Heart left ventricle (tissue), 16 donors: ENCODE results near the gene PACSIN3. TPM values are rescaled to one million over a fixed set of nuclear protein-coding genes. Genes with fewer than 3 reads are reported as not detected.

ENCODE experiments used
- ATAC-seq, 4 donors: fragments of 200-7000 bp; cut with Tn5 transposase; one replicate each; pipeline ENCODE4 v1.9.1; 2020 to 2022; ENCODE audit warnings: moderate library complexity in 4 of 4, mild to moderate bottlenecking in 3 of 4, moderate number of reproducible peaks in 1 of 4
- DNase-seq, 5 donors: peaks; one replicate each; pipeline ENCODE4 v3.0.0-alpha.2; 2020
- H3K27ac ChIP-seq, 12 donors: fragments of 200-600 bp; sonication (generic) in 4 of 12; one replicate each; pipeline versions ENCODE4 v1.5.0 to v1.8.0; 2016 to 2022; ENCODE audit warnings: mild to moderate bottlenecking in 2 of 12
- H3K27me3 ChIP-seq, 9 donors: fragments of 200-600 bp; sonication (generic) in 2 of 9; one replicate each; pipeline versions ENCODE4 v1.5.1 to v1.8.0; 2016 to 2022; ENCODE audit warnings: mild to moderate bottlenecking in 3 of 9
- H3K36me3 ChIP-seq, 9 donors: fragments of 200-600 bp; sonication (generic) in 2 of 9; one replicate each; pipeline versions ENCODE4 v1.5.0 to v1.8.0; 2018 to 2022; ENCODE audit warnings: mild to moderate bottlenecking in 2 of 9
- H3K4me1 ChIP-seq, 12 donors: fragments of 200-600 bp; sonication (generic) in 4 of 12; one replicate each; pipeline versions ENCODE4 v1.5.0 to v1.8.0; 2016 to 2022; ENCODE audit warnings: mild to moderate bottlenecking in 3 of 12
- H3K4me3 ChIP-seq, 12 donors: fragments of 200-600 bp; sonication (generic) in 4 of 12; one replicate each; pipeline versions ENCODE4 v1.5.0 to v1.8.0; 2017 to 2022; ENCODE audit warnings: mild to moderate bottlenecking in 9 of 12, moderate library complexity in 4 of 12
- H3K9me3 ChIP-seq, 12 donors: fragments of 200-600 bp; sonication (generic) in 4 of 12; one replicate each; pipeline versions ENCODE4 v1.5.0 to v1.8.0; 2016 to 2022; ENCODE audit warnings: mild to moderate bottlenecking in 1 of 12
- CTCF ChIP-seq, 12 donors: fragments of 200-600 bp; sonication (generic) in 4 of 12; IDR thresholded peaks; one replicate each; pipeline versions ENCODE4 v1.5.0 to v1.8.0; 2018 to 2022; ENCODE audit warnings: antibody characterized with exemption in 12 of 12, mild to moderate bottlenecking in 5 of 12
- POLR2A ChIP-seq, 2 donors: fragments of 450-650 bp; IDR thresholded peaks; one replicate each; pipeline ENCODE4 v1.6.1; 2017; ENCODE audit warnings: antibody characterized with exemption in 2 of 2, mild to moderate bottlenecking in 2 of 2, moderate library complexity in 2 of 2
- WGBS, 4 donors: extraction: QIAGEN DNeasy Blood & Tissue Kit in 2 of 4; methylation state at CpG; one replicate each; pipeline versions ENCODE4 v1.1.5 to v1.1.7; 2013 to 2018; 5-methylcytosine and 5-hydroxymethylcytosine counted together
- intact Hi-C, 10 donors: fragments of 100-400 bp; cut with DNase I; formaldehyde crosslinking; loops; one replicate each; pipeline versions ENCODE4 v1.11.1 to v1.14.2; 2022
- polyA plus RNA-seq, 2 donors: library from polyadenylated mRNA; stranded (reverse); fragments of 200-250 nt; gene quantifications; one replicate each; pipeline ENCODE4 v1.2.3, GENCODE V29; 2013
- total RNA-seq, 9 donors: library from RNA; depleted of rRNA in 2 of 9; stranded (reverse); fragments of >200 nt in 2 of 9; fragmentation: NEBNext Ultra II Directional in 3 of 9; extraction: Animal tissue kit (Norgen Biotek cat#: 25700) in 3 of 9; gene quantifications; one replicate each; pipeline versions ENCODE4 v1.1.0 to v1.2.4, GENCODE V29; 2016 to 2023
- donor health status: ischemic (EF 13 %, LVEDD 7.1; RV severe dilation, severe dysfunction).
- donor health status: healthy with polysubstance abuse.
- donor health status: DM: no; HTN: yes; CAD: no.
- donor health status: DM: no; HTN: no; CAD: no.
- donor health status: ischemic (EF 25% LVEDD 6.9; RV normal size, moderate dysfunction).
- donor health status: ischemic (EF 25% LVEDD 5.7; RV mildly dilated, moderate dysfunction).
- donor health status: healthy.
- donor health status: DM: yes; HTN: yes; CAD: no.
- donor health status: ischemic (EF 35%, LVEDD 5.7; RV mildly dilated, moderate dysfunction).
- donor health status: nonischemic (EF 11% LVEDD 7.7; RV severe dilation, severe dysfunction).
- donor health status: DM: yes; HTN: yes; CAD: no.
- donor health status: PGD.
- donor health status: ischemic (EF 29% LVEDD 5.4; RV normal size, mild dysfunction).
- donor health status: nonischemic (EF 23%, LVEDD 6.1; RV moderate dilation, normal function).

The PACSIN3 gene
- total and polyA plus RNA-seq, 11 donors: 123 to 330 (median 211) TPM

- Histone ChIP-seq H3K36me3 (peaks cover 0 to 33% (median 0%) of the 10 kb centered on the region in 9 donors), H3K27me3 (no peaks in the 10 kb centered on the region), H3K4me3 (no peak overlapping the region), H3K4me1 (peaks cover 0 to 14% (median 8%) of the 10 kb centered on the region in 12 donors), H3K27ac (no peak overlapping the region), H3K9me3 (no peaks in the 10 kb centered on the region)
- no peak for DNase-seq
- intact Hi-C loops: loop anchor here in 1 of 10 donors (2.0 kb wide), 1 partner anchor 267 kb away; no protein-coding TSS in a partner anchor
- ATAC-seq: no peak
- WGBS, 4 donors: 92 to 95% (median 94%) methylated on average over 4 of the region's 4 CpGs
- no peak for TF ChIP-seq CTCF (IDR thresholded peaks at IDR 0.05)
- TF ChIP-seq POLR2A (IDR thresholded peaks at IDR 0.05): no peak
Measured at GRCh38 chr11:47155879-47156278, 30.4 kb downstream of the PACSIN3 start.

GRCh38 chr11:47154616-47155570 lies 31.3 kb downstream of the PACSIN3 start:
- intact Hi-C loops: loop anchor here in 2 of 10 donors (2.0 to 5.0 kb wide), 2 partner anchors 153 to 266 kb away; no protein-coding TSS in a partner anchor
- Histone ChIP-seq H3K36me3 (peaks cover 0 to 33% (median 0%) of the 10 kb centered on the region in 9 donors), H3K27ac (no peak overlapping the region), H3K9me3 (no peaks in the 10 kb centered on the region), H3K4me3 (no peak overlapping the region), H3K4me1 (peaks cover 0 to 15% (median 8%) of the 10 kb centered on the region in 12 donors), H3K27me3 (no peaks in the 10 kb centered on the region)
- 71 to 77% (median 74%) methylated on average over 18 of the region's 18 CpGs for WGBS, 4 donors
- no peak for TF ChIP-seq POLR2A (IDR thresholded peaks at IDR 0.05)
- TF ChIP-seq CTCF (IDR thresholded peaks at IDR 0.05): no peak
- peak in 1 of 5 donors; percentile 8 for DNase-seq
- no peak for ATAC-seq

- 38 to 45% (median 41%) methylated on average over 11 of the region's 11 CpGs for WGBS, 4 donors
- intact Hi-C loops: loop anchor here in 9 of 10 donors (1.0 to 5.0 kb wide), 3 partner anchors 151 to 264 kb away; no protein-coding TSS in a partner anchor
- no peaks in the 10 kb centered on the region for H3K27me3 ChIP-seq
- H3K4me1 ChIP-seq: peaks cover 0 to 30% (median 22%) of the 10 kb centered on the region in 12 donors
- ATAC-seq: peak; percentile 62 to 79 (median 76)
- H3K27ac ChIP-seq: peak overlapping the region in 1 of 12 donors; percentile 32
- H3K4me3 ChIP-seq: no peak overlapping the region
- no peaks in the 10 kb centered on the region for H3K9me3 ChIP-seq
- TF ChIP-seq POLR2A (IDR thresholded peaks at IDR 0.05) (no peak), CTCF (IDR thresholded peaks at IDR 0.05) (peak; percentile 84 to 98 (median 94))
- peaks cover 0 to 21% (median 0%) of the 10 kb centered on the region in 9 donors for H3K36me3 ChIP-seq
- DNase-seq: peak; percentile 74 to 81 (median 78)
Measured at GRCh38 chr11:47152953-47153950, 33.0 kb downstream of the PACSIN3 start.
